ENCODE data around the gene MID2.
A peak's percentile ranks its signal among the peaks of the same experiment; 100 is the strongest.

The MID2 gene

DNA sequence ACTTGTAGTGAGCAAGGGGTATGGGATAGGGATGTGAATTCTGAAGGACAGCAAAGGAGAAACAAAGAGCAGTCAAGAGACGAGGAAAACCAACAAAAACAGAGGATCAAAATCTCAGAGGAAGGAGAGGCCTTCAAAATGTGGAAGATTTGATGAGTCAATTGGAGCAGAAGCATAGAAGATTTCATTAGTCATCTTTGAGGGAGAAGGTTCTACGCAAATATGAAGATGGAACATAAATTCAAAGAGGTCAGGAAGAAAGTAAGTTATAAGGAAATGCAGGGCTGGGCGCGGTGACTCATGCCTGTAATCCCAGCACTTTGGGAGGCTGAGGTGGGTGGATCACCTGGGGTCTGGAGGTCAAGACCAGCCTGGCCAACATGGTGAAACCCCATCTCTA, 35.4 kb downstream of the MID2 start:
- no peak overlapping the region for H3K4me3 ChIP-seq (ENCODE audit: low read depth, low read length)
- no peak for TF ChIP-seq MYC (IDR thresholded peaks at IDR 0.05; ENCODE audit: low read depth, low read length)
- TF ChIP-seq POLR2A (IDR thresholded peaks at IDR 0.05; ENCODE audit: extremely low read depth, insufficient read length) = no peak
- TF ChIP-seq, protein P1, sequence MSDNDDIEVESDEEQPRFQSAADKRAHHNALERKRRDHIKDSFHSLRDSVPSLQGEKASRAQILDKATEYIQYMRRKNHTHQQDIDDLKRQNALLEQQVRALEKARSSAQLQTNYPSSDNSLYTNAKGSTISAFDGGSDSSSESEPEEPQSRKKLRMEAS (IDR thresholded peaks at IDR 0.05; ENCODE audit: low read depth, low read length) = no peak
- TF ChIP-seq, protein P2, sequence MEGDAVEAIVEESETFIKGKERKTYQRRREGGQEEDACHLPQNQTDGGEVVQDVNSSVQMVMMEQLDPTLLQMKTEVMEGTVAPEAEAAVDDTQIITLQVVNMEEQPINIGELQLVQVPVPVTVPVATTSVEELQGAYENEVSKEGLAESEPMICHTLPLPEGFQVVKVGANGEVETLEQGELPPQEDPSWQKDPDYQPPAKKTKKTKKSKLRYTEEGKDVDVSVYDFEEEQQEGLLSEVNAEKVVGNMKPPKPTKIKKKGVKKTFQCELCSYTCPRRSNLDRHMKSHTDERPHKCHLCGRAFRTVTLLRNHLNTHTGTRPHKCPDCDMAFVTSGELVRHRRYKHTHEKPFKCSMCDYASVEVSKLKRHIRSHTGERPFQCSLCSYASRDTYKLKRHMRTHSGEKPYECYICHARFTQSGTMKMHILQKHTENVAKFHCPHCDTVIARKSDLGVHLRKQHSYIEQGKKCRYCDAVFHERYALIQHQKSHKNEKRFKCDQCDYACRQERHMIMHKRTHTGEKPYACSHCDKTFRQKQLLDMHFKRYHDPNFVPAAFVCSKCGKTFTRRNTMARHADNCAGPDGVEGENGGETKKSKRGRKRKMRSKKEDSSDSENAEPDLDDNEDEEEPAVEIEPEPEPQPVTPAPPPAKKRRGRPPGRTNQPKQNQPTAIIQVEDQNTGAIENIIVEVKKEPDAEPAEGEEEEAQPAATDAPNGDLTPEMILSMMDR (IDR thresholded peaks at IDR 0.05; ENCODE audit: low read depth, low read length) = no peak
- DNase-seq (ENCODE audit: low read depth) = no peak

DNA sequence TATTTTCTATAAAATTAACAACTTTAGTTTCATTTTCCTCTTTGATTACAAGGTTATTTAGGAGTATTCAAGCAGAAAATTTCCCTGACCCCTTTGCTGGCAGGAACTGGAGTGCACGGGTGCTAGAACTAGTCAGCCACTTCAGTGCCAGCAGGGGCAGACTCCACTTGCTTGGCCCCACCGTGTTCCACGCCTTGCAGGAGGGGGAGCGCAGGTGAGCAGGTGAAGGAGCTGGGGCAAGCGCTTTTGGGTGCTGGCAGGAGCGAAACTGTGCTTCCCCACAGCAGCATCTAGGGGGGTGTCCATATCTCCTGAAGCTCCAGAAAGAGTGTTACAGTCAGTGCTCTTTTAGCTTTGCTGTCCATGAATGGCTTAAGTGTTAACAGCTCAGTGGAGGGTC, 45.5 kb downstream of the MID2 start:
- H3K4me3 ChIP-seq (ENCODE audit: low read depth, low read length) = no peak overlapping the region
- no peak for TF ChIP-seq POLR2A (IDR thresholded peaks at IDR 0.05; ENCODE audit: extremely low read depth, insufficient read length)
- TF ChIP-seq, protein P1 (IDR thresholded peaks at IDR 0.05; ENCODE audit: low read depth, low read length) = no peak
- TF ChIP-seq, protein P2 (IDR thresholded peaks at IDR 0.05; ENCODE audit: low read depth, low read length) = no peak
- TF ChIP-seq MYC (IDR thresholded peaks at IDR 0.05; ENCODE audit: low read depth, low read length) = no peak
- no peak for DNase-seq (ENCODE audit: low read depth)

DNA sequence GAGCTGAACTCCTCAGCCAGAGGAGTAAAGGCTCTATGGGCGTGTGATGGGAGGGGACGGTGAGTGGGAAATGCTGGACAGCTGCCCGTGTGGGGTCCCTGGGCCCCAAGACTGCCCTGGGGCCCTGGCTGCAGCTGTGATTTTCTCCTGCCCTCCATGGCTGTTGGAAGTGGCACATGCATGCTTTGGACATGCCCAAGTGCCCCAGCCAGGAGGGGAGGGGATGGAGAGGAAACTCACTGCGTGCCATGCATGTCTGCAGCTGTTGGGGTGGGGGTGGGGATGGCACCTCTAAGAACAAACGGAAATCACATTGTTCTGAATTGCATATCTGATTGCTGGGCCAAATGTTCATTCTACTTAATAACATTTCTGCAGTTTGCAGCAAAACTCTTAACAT, 52.4 kb downstream of the MID2 start:
- TF ChIP-seq MYC (IDR thresholded peaks at IDR 0.05; ENCODE audit: low read depth, low read length) (no peak), POLR2A (IDR thresholded peaks at IDR 0.05; ENCODE audit: extremely low read depth, insufficient read length) (no peak)
- TF ChIP-seq, protein P2 (IDR thresholded peaks at IDR 0.05; ENCODE audit: low read depth, low read length) = no peak
- TF ChIP-seq, protein P1 (IDR thresholded peaks at IDR 0.05; ENCODE audit: low read depth, low read length) = no peak
- no peak for DNase-seq (ENCODE audit: low read depth)
- H3K4me3 ChIP-seq (ENCODE audit: low read depth, low read length) = no peak overlapping the region

DNA sequence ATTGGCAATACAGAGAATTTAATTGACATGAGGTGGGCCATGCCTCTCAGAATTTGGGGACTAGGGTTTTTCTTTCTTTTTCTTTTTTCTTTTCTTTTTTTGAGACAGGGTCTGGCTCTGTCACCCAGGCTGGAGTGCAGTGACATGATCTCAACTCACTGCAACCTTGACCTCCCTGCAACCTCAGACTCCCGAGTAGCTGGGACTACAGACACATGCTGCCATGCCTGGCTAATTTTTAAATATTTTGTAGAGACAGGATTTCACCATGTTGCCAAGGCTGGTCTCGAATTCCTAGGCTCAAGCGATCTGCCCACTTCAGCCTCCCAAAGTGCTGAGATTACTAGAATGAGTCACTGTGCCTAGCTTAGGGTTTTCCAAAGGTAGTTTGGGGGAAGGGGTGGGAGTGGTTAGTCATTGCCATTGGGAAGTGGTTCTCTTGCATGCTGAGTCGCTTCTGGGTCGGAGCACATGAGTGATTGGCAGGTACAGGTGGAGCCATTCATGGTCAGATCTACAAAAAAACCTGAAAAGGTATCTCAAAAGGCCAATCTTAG, 54.5 kb downstream of the MID2 start:
- TF ChIP-seq, protein P1 (IDR thresholded peaks at IDR 0.05; ENCODE audit: low read depth, low read length) = no peak
- TF ChIP-seq MYC (IDR thresholded peaks at IDR 0.05; ENCODE audit: low read depth, low read length) = no peak
- no peak for TF ChIP-seq POLR2A (IDR thresholded peaks at IDR 0.05; ENCODE audit: extremely low read depth, insufficient read length)
- TF ChIP-seq, protein P2 (IDR thresholded peaks at IDR 0.05; ENCODE audit: low read depth, low read length) = no peak
- H3K4me3 ChIP-seq (ENCODE audit: low read depth, low read length) = no peak overlapping the region
- no peak for DNase-seq (ENCODE audit: low read depth)

DNA sequence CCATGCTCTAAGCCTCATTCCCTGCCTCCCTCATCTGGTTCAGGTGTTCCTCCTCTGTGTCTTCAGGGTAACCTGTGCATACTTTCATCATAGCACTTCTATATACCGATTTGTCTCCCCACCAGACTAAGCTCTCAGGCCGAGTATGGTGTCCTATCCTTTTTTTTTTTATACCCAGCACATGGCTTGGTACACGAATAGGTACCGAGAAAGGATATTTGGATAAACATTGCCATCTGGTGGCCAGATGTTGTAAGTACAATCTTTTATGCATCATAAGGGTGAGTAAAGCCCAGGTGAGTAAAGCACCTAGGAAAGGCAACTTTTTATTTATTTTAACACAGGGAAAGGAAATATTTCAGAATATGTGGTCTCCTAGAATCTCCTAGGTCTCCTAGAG, 68.4 kb downstream of the MID2 start:
- TF ChIP-seq, protein P1 (IDR thresholded peaks at IDR 0.05; ENCODE audit: low read depth, low read length) = no peak
- TF ChIP-seq, protein P2 (IDR thresholded peaks at IDR 0.05; ENCODE audit: low read depth, low read length) = peak; percentile 15
- DNase-seq (ENCODE audit: low read depth) = peak; percentile 53
- no peak overlapping the region for H3K4me3 ChIP-seq (ENCODE audit: low read depth, low read length)

Data from NB4 (cell line).